ENCODE data around the gene RCVRN.
A peak's percentile ranks its signal among the peaks of the same experiment; 100 is the strongest.

Gene RCVRN

GRCh38 chr17:9907883-9908648 lies 3.0 kb upstream of the RCVRN start:
- no peak for TF ChIP-seq CTCF (IDR thresholded peaks at IDR 0.05; ENCODE audit: low read length, missing control alignments)
- no peak for DNase-seq (ENCODE audit: low read depth)
- no peak overlapping the region for H3K4me3 ChIP-seq (replicated peaks; ENCODE audit: low read depth, low read length)

GRCh38 chr17:9907131-9907530 lies 2.1 kb upstream of the RCVRN start:
- no peak for TF ChIP-seq CTCF (IDR thresholded peaks at IDR 0.05; ENCODE audit: low read length, missing control alignments)
- no peak overlapping the region for H3K4me3 ChIP-seq (replicated peaks; ENCODE audit: low read depth, low read length)
- DNase-seq (ENCODE audit: low read depth) = no peak

GRCh38 chr17:9906616-9907015 lies 1.5 kb upstream of the RCVRN start:
- TF ChIP-seq CTCF (IDR thresholded peaks at IDR 0.05; ENCODE audit: low read length, missing control alignments) = no peak
- DNase-seq (ENCODE audit: low read depth) = no peak
- no peak overlapping the region for H3K4me3 ChIP-seq (replicated peaks; ENCODE audit: low read depth, low read length)

- no peak overlapping the region for H3K4me3 ChIP-seq (replicated peaks; ENCODE audit: low read depth, low read length)
- peak; percentile 11 for DNase-seq (ENCODE audit: low read depth)
- TF ChIP-seq CTCF (IDR thresholded peaks at IDR 0.05; ENCODE audit: low read length, missing control alignments) = peak; percentile 43
These were observed 831 bp upstream of the RCVRN start for GRCh38 chr17:9905902-9906301.

- no peak overlapping the region for H3K4me3 ChIP-seq (replicated peaks; ENCODE audit: low read depth, low read length)
- DNase-seq (ENCODE audit: low read depth) = no peak
- TF ChIP-seq CTCF (IDR thresholded peaks at IDR 0.05; ENCODE audit: low read length, missing control alignments) = no peak
These were observed 594 bp downstream of the RCVRN start for GRCh38 chr17:9904277-9905077.

GRCh38 chr17:9902120-9902519 lies 3.0 kb downstream of the RCVRN start:
- no peak for DNase-seq (ENCODE audit: low read depth)
- no peak overlapping the region for H3K4me3 ChIP-seq (replicated peaks; ENCODE audit: low read depth, low read length)
- no peak for TF ChIP-seq CTCF (IDR thresholded peaks at IDR 0.05; ENCODE audit: low read length, missing control alignments)

Measured in fibroblast of pulmonary artery (primary cell).